ENCODE data around the gene CHPF.

DNA sequence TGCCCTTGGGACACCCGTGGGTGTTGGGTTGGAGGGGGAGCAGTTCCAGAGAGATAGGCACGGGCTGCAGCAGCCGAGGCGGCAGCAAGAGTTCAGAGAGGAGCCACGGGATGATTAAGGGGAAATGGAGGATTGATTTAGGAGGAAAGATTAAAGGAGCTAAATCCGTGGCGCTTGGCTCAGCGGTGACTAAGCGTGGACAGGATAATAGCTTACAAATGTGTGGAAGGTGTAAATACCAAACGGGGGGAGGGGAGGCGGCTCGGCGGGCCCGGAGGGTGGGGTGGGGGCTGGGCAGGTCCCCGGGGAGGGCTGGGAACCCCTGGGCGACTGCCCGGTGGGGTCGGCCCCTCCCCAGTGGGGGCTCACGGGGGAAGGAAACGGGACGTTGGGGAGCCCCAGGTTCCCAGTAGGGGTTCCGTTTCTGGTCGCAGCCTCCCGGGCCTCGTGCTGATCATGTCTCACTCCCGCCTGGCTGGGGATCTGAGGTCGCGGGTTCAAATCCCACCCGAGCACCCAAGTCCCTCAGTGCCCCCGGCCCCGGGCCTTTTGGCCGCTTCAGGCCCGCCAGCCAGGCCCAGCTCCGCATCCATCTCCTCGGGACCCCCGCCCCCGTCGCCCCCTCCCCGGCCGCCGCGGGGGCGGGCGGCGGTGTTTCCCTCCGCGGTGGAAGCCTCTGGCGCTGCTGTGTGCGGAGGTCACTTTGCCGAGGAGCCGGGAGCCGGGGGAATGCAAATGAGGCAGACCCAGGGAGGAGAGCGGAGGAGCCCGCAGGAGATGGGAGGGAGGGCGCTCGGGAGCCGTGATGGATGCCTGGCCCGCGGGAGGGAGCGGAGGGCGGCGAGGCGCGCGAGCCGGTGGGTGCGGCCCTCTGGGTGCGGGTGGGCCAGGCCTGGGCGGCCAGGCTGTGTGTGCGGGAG lies 21.2 kb downstream of the CHPF start:
- TF ChIP-seq, protein P1, sequence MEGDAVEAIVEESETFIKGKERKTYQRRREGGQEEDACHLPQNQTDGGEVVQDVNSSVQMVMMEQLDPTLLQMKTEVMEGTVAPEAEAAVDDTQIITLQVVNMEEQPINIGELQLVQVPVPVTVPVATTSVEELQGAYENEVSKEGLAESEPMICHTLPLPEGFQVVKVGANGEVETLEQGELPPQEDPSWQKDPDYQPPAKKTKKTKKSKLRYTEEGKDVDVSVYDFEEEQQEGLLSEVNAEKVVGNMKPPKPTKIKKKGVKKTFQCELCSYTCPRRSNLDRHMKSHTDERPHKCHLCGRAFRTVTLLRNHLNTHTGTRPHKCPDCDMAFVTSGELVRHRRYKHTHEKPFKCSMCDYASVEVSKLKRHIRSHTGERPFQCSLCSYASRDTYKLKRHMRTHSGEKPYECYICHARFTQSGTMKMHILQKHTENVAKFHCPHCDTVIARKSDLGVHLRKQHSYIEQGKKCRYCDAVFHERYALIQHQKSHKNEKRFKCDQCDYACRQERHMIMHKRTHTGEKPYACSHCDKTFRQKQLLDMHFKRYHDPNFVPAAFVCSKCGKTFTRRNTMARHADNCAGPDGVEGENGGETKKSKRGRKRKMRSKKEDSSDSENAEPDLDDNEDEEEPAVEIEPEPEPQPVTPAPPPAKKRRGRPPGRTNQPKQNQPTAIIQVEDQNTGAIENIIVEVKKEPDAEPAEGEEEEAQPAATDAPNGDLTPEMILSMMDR (IDR thresholded peaks at IDR 0.05): no peak
- TF ChIP-seq POLR2A (IDR thresholded peaks at IDR 0.05): no peak
